GM19395 (cell line): ENCODE results near the gene RBM4.

Experiments
- ATAC-seq: cut with Tn5 transposase; IDR thresholded peaks from one replicate; pipeline ENCODE4 v1.9.1; 2021; ENCODE audit warnings: mild to moderate bottlenecking, moderate library complexity; ENCODE audit not compliant: unreplicated experiment

Gene RBM4

GRCh38 chr11:66649903-66650302, 11.4 kb downstream of the RBM4 start:
- ATAC-seq: no peak

GRCh38 chr11:66651016-66651415, 12.5 kb downstream of the RBM4 start:
- no peak for ATAC-seq

DNA sequence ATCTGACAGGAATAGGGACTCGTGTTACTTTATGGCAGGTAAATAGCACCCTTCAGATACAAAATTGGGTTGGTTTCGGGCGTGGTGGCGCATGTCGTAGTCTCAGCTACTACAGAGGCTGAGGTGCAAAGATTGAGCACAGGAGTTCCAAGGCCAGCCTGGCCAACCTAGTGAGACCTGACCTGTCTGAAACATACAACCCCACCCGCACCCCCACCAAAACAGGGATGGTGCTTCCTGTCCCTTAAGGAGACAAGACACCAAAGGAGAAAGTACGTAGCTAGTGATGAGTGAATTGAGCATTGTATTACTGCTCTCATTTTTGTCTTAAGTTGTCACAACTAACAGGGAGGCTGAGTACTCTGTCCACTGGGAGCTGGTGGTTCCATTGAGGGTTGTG, 14.1 kb downstream of the RBM4 start:
- ATAC-seq: no peak

GRCh38 chr11:66653123-66653522, 14.6 kb downstream of the RBM4 start:
- ATAC-seq: no peak

DNA sequence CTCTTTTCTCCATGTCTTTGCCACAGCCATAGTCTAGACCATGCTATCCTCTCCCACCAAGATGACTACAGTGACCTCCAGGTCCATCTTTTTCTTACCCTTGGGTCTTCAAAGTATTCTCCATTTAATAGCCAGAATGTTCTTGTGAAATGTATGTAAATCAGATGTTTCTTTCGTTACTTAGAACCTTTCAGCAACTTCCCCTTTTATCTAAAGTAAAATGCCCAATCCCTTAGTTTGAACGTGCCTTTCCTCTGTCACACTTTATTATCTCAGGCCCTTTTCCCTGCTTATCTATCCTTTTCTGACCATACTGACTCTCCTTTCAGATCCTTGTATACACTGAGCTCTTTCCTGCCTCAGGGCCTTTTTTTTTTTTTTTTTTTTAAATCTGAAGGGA, 21.3 kb downstream of the RBM4 start:
- ATAC-seq: no peak

GRCh38 chr11:66663741-66664296, 25.3 kb downstream of the RBM4 start:
- ATAC-seq: no peak

DNA sequence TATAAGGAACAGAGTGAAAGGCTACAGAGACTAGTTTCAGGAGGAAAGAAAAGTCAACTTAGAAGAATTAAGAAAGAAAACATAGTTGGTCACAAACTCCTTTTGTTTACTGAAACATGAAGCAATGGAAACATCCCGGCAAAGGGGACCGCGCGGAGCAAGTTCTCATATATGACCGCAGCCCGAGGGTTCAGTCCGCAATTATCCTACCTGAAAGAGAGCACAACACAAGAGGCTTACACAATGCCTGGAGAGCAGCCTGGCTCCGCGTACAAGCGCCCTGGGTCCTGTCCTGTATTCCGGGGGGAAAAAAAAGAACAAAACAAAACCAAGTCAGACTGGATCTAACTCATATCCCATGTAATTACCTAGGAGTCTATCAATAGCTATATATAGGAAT, 26.9 kb downstream of the RBM4 start:
- no peak for ATAC-seq

DNA sequence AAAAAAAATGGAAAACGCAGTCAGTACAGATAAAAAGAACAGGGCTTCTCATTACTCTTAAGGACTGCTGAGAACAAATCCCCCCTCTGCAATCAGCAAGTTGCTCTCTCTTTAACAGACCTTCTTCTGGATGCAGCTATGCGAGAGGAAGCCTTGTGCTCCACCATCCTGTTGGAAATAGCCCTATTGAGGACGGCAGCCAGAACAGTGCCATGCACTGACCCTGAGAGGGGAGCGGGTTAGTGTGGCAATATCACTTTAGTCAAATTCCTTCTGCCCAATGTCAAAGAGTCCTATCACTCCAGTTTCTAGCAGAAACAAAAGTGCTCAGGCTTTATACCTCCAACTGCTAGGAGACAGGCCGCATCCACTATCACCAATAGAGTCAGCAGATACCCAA, 32.3 kb downstream of the RBM4 start:
- no peak for ATAC-seq

DNA sequence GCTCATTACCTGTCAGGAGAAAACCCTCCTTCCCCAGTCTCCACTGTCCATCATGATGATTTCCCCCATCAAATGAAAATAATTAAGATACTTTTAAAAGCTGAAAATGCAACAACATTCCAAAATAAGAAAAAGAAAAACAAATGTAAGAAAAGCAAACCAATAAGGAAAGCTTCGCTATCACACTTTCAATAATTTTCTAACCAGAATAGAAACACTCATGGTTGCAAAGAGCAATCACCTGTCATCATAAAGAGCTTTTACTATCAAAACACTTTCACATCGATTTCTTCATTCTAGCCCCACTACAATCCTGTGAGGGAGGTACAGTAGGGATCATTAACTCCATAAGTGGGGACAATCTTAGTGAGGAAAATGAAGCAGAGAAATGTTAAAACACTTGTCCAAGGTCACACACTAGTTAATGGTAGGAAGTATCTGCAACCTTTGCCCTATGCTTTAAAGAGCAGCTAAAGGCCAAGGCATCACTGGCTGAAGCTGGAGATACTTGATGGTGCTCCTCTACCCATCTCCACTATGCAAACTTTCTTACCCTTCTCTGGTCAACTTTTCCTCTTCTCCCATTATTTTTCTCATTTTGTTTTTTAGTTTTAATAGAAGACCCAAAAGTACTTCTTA, 36.6 kb downstream of the RBM4 start:
- ATAC-seq: no peak

DNA sequence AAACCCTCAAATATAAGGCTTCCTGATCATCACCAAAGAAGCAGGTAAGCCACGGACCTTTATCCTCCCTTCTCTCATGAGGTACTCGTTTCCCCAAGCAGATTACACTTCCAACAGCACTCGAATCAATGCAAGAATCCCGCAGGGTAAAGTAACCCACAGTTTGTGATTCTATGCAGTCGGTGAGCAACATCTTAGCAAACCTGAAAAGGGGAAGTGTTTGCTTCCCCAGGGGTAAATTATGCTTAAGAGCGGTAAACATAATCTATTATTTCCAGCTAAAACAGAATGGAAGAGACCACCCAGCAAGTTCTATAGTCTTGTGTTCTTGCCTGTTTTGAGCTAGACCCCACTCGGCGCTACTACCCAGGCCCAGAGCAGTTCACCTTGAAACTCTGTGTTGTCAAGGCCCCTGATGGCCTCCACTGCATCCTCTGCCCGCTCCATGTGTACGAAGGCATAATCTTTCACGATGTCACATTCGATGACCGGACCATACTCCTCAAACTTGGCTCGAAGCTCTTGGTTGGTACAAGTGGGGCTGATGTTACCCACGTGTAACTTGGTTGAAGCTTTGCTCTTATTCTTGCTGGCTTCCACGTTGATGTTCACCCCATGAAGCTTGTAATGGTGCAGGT, 37.9 kb downstream of the RBM4 start:
- no peak for ATAC-seq

GRCh38 chr11:66676931-66677598, 38.6 kb downstream of the RBM4 start:
- no peak for ATAC-seq

- ATAC-seq: peak; percentile 80
Measured at GRCh38 chr11:66677599-66678375, 39.3 kb downstream of the RBM4 start, which contains the start of gene RBM4B. Gene RBM4B (minus strand): TSS chr11:66677887. CDS start chr11:66677079, 808 bp downstream.

GRCh38 chr11:66680966-66681645, 42.6 kb downstream of the RBM4 start:
- no peak for ATAC-seq

GRCh38 chr11:66683877-66684276, 45.4 kb downstream of the RBM4 start:
- no peak for ATAC-seq

DNA sequence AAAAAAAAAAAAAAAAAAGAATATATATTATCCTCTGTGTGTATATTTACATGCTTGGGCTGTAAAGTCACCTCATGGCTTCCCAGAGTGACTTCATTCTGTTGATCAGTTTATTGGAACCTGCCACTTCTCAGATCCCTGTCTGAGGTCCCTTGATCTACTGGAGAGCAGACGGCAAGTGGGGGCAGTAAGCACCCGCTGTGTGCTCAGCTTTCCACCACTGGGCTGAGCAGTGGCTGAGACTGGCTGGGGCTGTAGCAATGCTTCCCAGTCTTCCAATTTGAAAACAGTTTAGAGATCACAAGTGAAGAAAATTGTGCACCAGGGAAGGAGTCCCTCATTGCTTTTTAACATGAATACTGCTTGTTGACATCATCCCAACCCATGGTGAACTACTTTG, 46.1 kb downstream of the RBM4 start:
- ATAC-seq: no peak

GRCh38 chr11:66685276-66686099, 47.0 kb downstream of the RBM4 start:
- no peak for ATAC-seq

DNA sequence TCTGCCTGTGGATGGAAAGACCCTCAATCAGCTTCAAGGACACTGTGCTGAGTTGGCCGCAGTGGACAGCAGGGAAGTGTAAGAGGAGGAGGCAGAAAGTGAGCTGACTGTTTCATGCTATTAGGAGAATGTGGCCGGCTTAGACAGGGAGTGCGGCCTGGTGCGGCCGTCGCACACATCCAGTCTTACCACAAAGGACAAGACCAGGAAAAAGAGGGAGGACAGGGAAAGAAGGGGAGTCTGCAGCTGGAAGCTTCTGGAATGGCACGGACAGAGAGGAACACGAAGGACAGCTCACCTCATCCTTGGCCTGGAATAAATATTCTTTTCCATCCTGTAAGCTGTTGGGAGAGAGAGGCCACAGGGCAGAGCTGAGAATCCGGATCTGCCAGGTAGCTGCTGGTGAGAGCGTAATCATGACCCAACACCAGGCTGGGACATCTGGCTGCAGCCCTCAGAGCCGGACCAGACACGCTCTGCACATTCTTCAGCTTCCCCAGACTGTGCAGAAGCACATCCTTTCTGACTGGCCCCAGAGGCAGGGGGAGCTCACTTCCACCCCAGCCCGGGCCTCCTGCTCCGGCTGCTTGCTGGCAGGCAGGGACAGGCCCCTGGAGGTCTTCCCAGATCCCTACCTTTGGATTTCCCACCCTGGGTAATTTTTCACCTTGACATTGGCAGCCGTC, 47.7 kb downstream of the RBM4 start:
- ATAC-seq: no peak

DNA sequence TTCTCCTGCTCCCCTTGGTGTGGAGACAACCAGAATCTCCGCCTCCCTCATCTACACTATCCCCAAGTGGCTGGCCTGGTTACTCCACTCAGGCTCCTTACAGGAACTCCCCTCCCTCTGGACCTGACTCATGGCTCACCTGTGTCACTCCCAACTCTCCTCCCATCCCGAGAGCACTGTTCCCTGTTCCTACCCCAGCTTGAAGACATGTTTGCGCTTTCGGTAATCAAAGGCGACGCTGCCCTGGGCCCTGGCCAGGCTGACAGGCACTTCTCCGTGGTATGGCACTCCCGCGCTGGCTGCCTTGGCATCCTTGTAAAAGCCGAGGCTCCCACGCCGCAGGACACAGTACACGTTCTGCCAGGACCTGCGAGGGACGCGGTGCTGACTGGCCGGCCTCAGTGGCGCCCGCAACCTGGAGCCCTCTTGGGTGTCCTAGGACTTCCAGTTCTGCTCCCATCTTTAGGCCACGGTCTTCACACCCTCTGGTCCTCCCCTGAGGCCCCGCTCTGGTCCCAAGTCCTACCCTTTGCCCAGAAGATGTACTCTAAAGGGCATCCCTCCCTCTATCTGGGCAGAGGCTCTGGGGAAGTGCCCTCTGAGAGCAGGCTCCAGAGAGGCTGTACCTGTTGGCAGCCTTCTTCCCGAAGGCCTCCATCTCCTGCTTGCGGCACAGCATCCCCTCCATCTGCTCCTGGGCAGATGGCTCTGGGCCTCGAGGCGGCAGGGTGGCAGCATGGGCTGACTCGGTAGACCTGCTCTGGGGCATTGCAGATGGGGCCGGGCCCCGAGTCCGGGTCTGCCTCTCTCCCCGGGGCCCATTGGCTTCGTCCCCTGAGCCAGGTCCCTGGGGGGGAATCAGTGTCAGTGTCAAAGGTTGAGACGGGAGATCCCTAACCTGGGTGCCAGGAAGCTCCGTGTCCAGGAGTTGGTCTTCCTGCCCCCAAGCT, 48.6 kb downstream of the RBM4 start:
- ATAC-seq: no peak
